Calu3 (cell line): Measurements from ENCODE around the gene LLGL2. TPM values are rescaled to one million over a fixed set of nuclear protein-coding genes. Genes with fewer than 3 reads are reported as not detected.

Experiments
- BruUV-seq: library from RNA; stranded (reverse); fragments of 400-500 nt; replicated peaks from 2 replicates; lab custom pipeline; 2021; lab: Mats Ljungman, UMichigan
- CTCF ChIA-PET: fragments of 300-600 bp; sonication (Branson Sonifier 250); formaldehyde crosslinking; loops from one replicate; lab custom pipeline; 2022; ENCODE audit warnings: antibody characterized with exemption; lab: Charles Lee
- DNase-seq: peaks from one replicate; pipeline ENCODE4 v3.0.0; 2022
- H3K27ac Mint-ChIP-seq: one replicate; pipeline ENCODE4 v1.8.0; 2022; ENCODE audit warnings: mixed read lengths; ENCODE audit not compliant: unreplicated experiment
- H3K27me3 Mint-ChIP-seq: one replicate; pipeline ENCODE4 v1.8.0; 2022; ENCODE audit warnings: mixed read lengths; ENCODE audit not compliant: unreplicated experiment
- H3K36me3 Mint-ChIP-seq: one replicate; pipeline ENCODE4 v1.8.0; 2022; ENCODE audit warnings: mild to moderate bottlenecking, moderate library complexity, mixed read lengths; ENCODE audit not compliant: insufficient read depth, unreplicated experiment
- H3K4me1 Mint-ChIP-seq: one replicate; pipeline ENCODE4 v1.8.0; 2022; ENCODE audit warnings: mild to moderate bottlenecking, low read depth, mixed read lengths; ENCODE audit not compliant: unreplicated experiment
- H3K4me3 Mint-ChIP-seq: one replicate; pipeline ENCODE4 v1.8.0; 2022; ENCODE audit warnings: mild to moderate bottlenecking, low read depth, moderate library complexity, mixed read lengths; ENCODE audit not compliant: unreplicated experiment
- H3K9me3 Mint-ChIP-seq: one replicate; pipeline ENCODE4 v1.8.0; 2022; ENCODE audit warnings: low read depth, mixed read lengths; ENCODE audit not compliant: unreplicated experiment
- CTCF ChIP-seq: fragments of 200-600 bp; IDR thresholded peaks from one replicate; pipeline ENCODE4 v1.8.0; 2022; ENCODE audit warnings: antibody characterized with exemption; ENCODE audit not compliant: unreplicated experiment
- intact Hi-C: fragments of 100-400 bp; cut with micrococcal nuclease; formaldehyde crosslinking; loops from one replicate; pipeline ENCODE4 v1.10.0; 2022; ENCODE audit not compliant: unreplicated experiment
- total RNA-seq: library from RNA; stranded (reverse); gene quantifications from 2 replicates; pipeline ENCODE4 v1.2.3, GENCODE V29; 2022

LLGL2 gene
- total RNA-seq, 1 experiment from 2014 or later: 208 TPM

DNA sequence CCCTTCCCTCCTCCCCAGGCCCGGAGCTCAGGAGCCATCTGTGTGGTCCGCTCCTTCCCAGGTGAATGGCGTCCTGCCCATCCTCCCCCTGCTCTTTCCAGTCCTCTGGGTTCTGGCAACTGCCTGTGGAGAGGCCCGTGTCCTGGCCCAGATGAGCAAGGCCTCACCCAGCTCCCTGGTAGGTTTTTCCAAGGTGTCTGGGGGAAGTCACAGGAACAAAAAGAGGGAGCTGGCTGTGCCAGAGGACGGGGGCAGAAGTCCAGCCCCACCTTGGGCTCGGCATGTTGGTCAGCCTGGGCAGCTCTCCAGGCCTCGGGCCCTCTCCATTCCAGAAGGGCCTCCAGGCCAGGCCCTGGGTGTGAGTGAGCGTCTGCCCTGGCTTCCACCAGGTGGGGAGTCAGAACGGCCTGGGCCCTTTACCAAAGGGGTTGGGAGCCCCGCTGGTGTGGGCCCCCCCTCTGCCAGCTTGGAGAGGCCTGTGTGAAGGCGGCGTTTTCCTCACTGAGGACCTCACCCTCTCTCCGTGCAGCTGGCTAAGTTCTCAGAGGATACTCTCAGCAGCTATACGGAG is 35.2 kb upstream of the LLGL2 start:
- Mint-ChIP-seq H3K4me1 (no peaks in the 10 kb centered on the region), H3K4me3 (no peak overlapping the region), H3K27me3 (no peaks in the 10 kb centered on the region), H3K9me3 (no peaks in the 10 kb centered on the region), H3K27ac (no peak overlapping the region), H3K36me3 (peaks cover 20% of the 10 kb centered on the region)
- CTCF ChIA-PET: no interaction called here
- BruUV-seq: no TSS peak
- TF ChIP-seq CTCF: no peak
- intact Hi-C loops: no loop called here
- DNase-seq: no peak

GRCh38 chr17:75490953-75491649 is 34.4 kb upstream of the LLGL2 start:
- Mint-ChIP-seq H3K9me3 (no peaks in the 10 kb centered on the region), H3K4me1 (no peaks in the 10 kb centered on the region), H3K36me3 (peaks cover 26% of the 10 kb centered on the region), H3K27me3 (no peaks in the 10 kb centered on the region), H3K27ac (no peak overlapping the region), H3K4me3 (no peak overlapping the region)
- no peak for TF ChIP-seq CTCF
- no TSS peak for BruUV-seq
- intact Hi-C loops: no loop called here
- CTCF ChIA-PET: no interaction called here
- no peak for DNase-seq

GRCh38 chr17:75491680-75492079 is 33.8 kb upstream of the LLGL2 start:
- H3K27me3 Mint-ChIP-seq: no peaks in the 10 kb centered on the region
- no peaks in the 10 kb centered on the region for H3K9me3 Mint-ChIP-seq
- CTCF ChIA-PET: no interaction called here
- no peaks in the 10 kb centered on the region for H3K4me1 Mint-ChIP-seq
- no peak overlapping the region for H3K4me3 Mint-ChIP-seq
- no peak for TF ChIP-seq CTCF
- DNase-seq: no peak
- H3K27ac Mint-ChIP-seq: no peak overlapping the region
- intact Hi-C loops: no loop called here
- H3K36me3 Mint-ChIP-seq: peaks cover 26% of the 10 kb centered on the region
- BruUV-seq: no TSS peak

DNA sequence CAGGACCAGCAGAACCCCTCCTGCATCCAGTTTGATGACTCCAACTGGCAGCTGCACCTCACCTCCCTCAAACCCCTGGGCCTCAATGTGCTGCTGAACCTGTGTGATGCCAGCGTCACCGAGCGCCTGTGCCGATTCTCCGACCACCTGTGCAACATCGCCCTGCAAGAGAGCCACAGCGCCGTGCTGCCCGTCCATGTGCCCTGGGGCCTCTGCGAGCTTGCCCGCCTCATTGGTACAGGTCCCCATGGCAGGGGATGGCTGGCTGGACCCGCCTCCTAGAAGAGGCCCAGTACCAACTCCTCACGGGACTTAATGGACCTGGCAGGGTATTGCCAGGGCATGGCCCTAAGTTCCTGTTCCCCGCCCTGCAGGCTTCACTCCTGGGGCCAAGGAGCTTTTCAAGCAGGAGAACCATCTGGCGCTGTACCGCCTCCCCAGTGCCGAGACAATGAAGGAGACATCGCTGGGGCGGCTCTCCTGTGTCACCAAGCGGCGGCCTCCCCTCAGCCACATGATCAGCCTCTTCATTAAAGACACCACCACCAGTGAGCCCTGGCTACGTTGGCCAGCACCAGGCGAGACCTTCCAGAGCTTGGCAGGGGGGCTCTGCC is 32.8 kb upstream of the LLGL2 start:
- TF ChIP-seq CTCF: no peak
- Mint-ChIP-seq H3K4me3 (no peak overlapping the region), H3K4me1 (no peaks in the 10 kb centered on the region), H3K9me3 (no peaks in the 10 kb centered on the region), H3K27me3 (no peaks in the 10 kb centered on the region), H3K27ac (no peak overlapping the region), H3K36me3 (peaks cover 20% of the 10 kb centered on the region)
- CTCF ChIA-PET: no interaction called here
- BruUV-seq: no TSS peak
- no peak for DNase-seq
- intact Hi-C loops: no loop called here
